Ovary (tissue), 3 donors: Measurements from ENCODE around the gene EIF3F.

Source experiments
- EP300 ChIP-seq: sonication (generic); formaldehyde crosslinking; IDR thresholded peaks from one replicate; pipeline ENCODE4 v1.6.1; 2017; ENCODE audit warnings: antibody characterized with exemption
- TF ChIP-seq, protein P1 (sequence below), 3 donors: fragments of 450-650 bp in 2 of 3; fragments of 200-600 bp in 1 of 3; IDR thresholded peaks; one replicate each; pipeline versions ENCODE4 v1.5.1 to v1.8.0; 2016 to 2022; ENCODE audit warnings: antibody characterized with exemption in 3 of 3, mild to moderate bottlenecking in 1 of 3
- donor health status: DM: no; HTN: no; CAD: no.

DNA sequence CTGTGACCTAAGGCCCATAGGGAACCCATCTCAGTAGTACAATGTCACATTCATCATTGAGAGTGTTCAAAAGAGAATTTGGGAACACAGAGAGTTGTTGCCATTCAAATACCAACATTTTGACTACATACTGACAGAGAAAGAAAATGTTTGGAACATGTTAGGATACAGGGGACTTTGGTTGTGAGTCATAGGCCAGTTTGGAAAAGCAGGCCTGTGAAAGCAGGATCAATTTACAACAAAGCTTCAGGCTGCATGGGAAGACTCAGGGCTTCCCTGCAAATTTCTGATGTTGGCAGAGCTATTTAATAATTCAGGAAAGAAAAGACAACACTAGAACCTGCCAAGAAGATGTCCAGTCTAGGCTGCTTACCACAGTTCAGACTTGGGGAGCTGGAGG is 22.3 kb upstream of the EIF3F start:
- TF ChIP-seq, protein P1, sequence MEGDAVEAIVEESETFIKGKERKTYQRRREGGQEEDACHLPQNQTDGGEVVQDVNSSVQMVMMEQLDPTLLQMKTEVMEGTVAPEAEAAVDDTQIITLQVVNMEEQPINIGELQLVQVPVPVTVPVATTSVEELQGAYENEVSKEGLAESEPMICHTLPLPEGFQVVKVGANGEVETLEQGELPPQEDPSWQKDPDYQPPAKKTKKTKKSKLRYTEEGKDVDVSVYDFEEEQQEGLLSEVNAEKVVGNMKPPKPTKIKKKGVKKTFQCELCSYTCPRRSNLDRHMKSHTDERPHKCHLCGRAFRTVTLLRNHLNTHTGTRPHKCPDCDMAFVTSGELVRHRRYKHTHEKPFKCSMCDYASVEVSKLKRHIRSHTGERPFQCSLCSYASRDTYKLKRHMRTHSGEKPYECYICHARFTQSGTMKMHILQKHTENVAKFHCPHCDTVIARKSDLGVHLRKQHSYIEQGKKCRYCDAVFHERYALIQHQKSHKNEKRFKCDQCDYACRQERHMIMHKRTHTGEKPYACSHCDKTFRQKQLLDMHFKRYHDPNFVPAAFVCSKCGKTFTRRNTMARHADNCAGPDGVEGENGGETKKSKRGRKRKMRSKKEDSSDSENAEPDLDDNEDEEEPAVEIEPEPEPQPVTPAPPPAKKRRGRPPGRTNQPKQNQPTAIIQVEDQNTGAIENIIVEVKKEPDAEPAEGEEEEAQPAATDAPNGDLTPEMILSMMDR (IDR thresholded peaks at IDR 0.05) = no peak
- TF ChIP-seq EP300 = no peak
